Naive thymus-derived CD4-positive, alpha-beta T cell (primary cell): ENCODE results near the gene IL18BP. TPM values are rescaled to one million over a fixed set of nuclear protein-coding genes. Genes with fewer than 3 reads are reported as not detected.

Source experiments
- ATAC-seq: fragments of 150-1000 bp; cut with Tn5 transposase; 2 replicates; pipeline ENCODE4 v1.10.0; 2021; ENCODE audit warnings: mild to moderate bottlenecking, moderate library complexity
- CTCF ChIA-PET: fragments of 350-600 bp; sonication (Branson Sonifier 250); formaldehyde crosslinking; loops from one replicate; lab custom pipeline; 2021; ENCODE audit warnings: antibody characterized with exemption; lab: Charles Lee
- POLR2A ChIA-PET: fragments of 350-600 bp; sonication (Branson Sonifier 250); formaldehyde crosslinking; loops from one replicate; lab custom pipeline; 2021; ENCODE audit warnings: antibody characterized with exemption, inconsistent platforms; lab: Charles Lee
- DNase-seq, 9 donors: peaks; one replicate each; pipeline versions ENCODE4 v3.0.0 to v3.0.0-alpha.2; 2020 to 2022; ENCODE audit warnings: mixed read lengths in 1 of 9
- H3K27ac ChIP-seq: one replicate; pipeline ENCODE4 v1.7.0; 2013; ENCODE audit warnings: mild to moderate bottlenecking, low read depth, low read length, moderate library complexity
- H3K27me3 ChIP-seq, 2 donors: one replicate each; pipeline ENCODE4 v1.7.0; 2013; ENCODE audit warnings: low read length in 2 of 2, mild to moderate bottlenecking in 2 of 2, moderate library complexity in 2 of 2; ENCODE audit not compliant: control insufficient read depth in 2 of 2, insufficient read depth in 2 of 2
- H3K36me3 ChIP-seq, 3 experiments: 1 replicate in 2 of 3; 2 replicates in 1 of 3; pipeline ENCODE4 v1.7.0; 2013; ENCODE audit warnings: low read length in 3 of 3, mild to moderate bottlenecking in 3 of 3, moderate library complexity in 1 of 3; ENCODE audit not compliant: insufficient read depth in 3 of 3, control insufficient read depth in 2 of 3
- H3K4me1 ChIP-seq, 2 donors: one replicate each; pipeline ENCODE4 v1.7.0; 2013; ENCODE audit warnings: low read length in 2 of 2, mild to moderate bottlenecking in 2 of 2, moderate library complexity in 1 of 2; ENCODE audit not compliant: control insufficient read depth in 2 of 2, insufficient read depth in 2 of 2
- H3K4me3 ChIP-seq: 2 replicates; pipeline ENCODE4 v1.7.0; 2013; ENCODE audit warnings: mild to moderate bottlenecking, low read length
- H3K9me3 ChIP-seq, 3 experiments: 1 replicate in 2 of 3; 2 replicates in 1 of 3; pipeline ENCODE4 v1.7.0; 2013; ENCODE audit warnings: low read length in 3 of 3; ENCODE audit not compliant: control insufficient read depth in 2 of 3
- H3K27ac Mint-ChIP-seq, 9 donors: one replicate each; pipeline ENCODE4 v1.8.0; 2020 to 2022; ENCODE audit warnings: mixed read lengths in 9 of 9, mild to moderate bottlenecking in 8 of 9, moderate library complexity in 5 of 9, inconsistent platforms in 2 of 9
- H3K27me3 Mint-ChIP-seq, 5 donors: one replicate each; pipeline ENCODE4 v1.8.0; 2021 to 2022; ENCODE audit warnings: mixed read lengths in 5 of 5, mild to moderate bottlenecking in 1 of 5
- H3K36me3 Mint-ChIP-seq, 5 donors: one replicate each; pipeline ENCODE4 v1.8.0; 2020 to 2022; ENCODE audit warnings: mixed read lengths in 5 of 5, mild to moderate bottlenecking in 3 of 5, inconsistent platforms in 1 of 5
- H3K4me1 Mint-ChIP-seq, 7 donors: one replicate each; pipeline ENCODE4 v1.8.0; 2020 to 2022; ENCODE audit warnings: mixed read lengths in 7 of 7, mild to moderate bottlenecking in 3 of 7, inconsistent platforms in 1 of 7
- H3K4me3 Mint-ChIP-seq, 10 donors: one replicate each; pipeline ENCODE4 v1.8.0; 2020 to 2022; ENCODE audit warnings: mild to moderate bottlenecking in 10 of 10, mixed read lengths in 10 of 10, moderate library complexity in 6 of 10, inconsistent platforms in 2 of 10
- H3K9me3 Mint-ChIP-seq, 11 donors: one replicate each; pipeline ENCODE4 v1.8.0; 2020 to 2022; ENCODE audit warnings: mixed read lengths in 11 of 11, mild to moderate bottlenecking in 4 of 11, inconsistent platforms in 1 of 11, moderate library complexity in 1 of 11
- intact Hi-C, 2 donors: fragments of 100-400 bp; cut with micrococcal nuclease; formaldehyde crosslinking; loops; one replicate each; pipeline ENCODE4 v1.15.1; 2023
- polyA plus RNA-seq, 2 donors: library from polyadenylated mRNA; unstranded; fragments of 300-500 nt; fragmentation: Illumina TruSeq; gene quantifications; one replicate each; pipeline ENCODE4 v1.2.3, GENCODE V29; 2021
- total RNA-seq, 6 experiments: library from RNA in 5 of 6; stranded (reverse) in 5 of 6; gene quantifications; 1 replicate in 5 of 6; 2 replicates in 1 of 6; pipeline ENCODE4 v1.2.3 and lab custom pipeline; 2021 to 2026

The IL18BP gene
- total RNA-seq, result 10 to 100 TPM; 17.6 to 30.2 (median 23.1) TPM
- polyA plus RNA-seq, result 10 to 100 TPM; 14.4 to 15.1 TPM
- total RNA-seq (lab: John Stamatoyannopoulos, UW), result 14.5 reads per million, percentile 43 among the genes with 10 or more reads in this experiment

GRCh38 chr11:71998649-71999310, at the start of gene IL18BP:
Gene IL18BP, plus strand, starts transcription at chr11:71998909. Its CDS starts 1,076 bp downstream, at chr11:71999985.
- Mint-ChIP-seq H3K27ac (peak within 1 kb of the TSS; percentile 93 to 99 (median 97)), H3K27me3 (no peaks in the 10 kb centered on the region), H3K4me1 (peaks cover 22 to 40% (median 36%) of the 10 kb centered on the region in 7 donors), H3K36me3 (peaks cover 0 to 18% (median 9%) of the 10 kb centered on the region in 5 donors), H3K4me3 (peak within 1 kb of the TSS; percentile 88 to 99 (median 91)), H3K9me3 (no peaks in the 10 kb centered on the region)
- ATAC-seq (peak; percentile 80), DNase-seq (peak in 6 of 9 donors; percentile 31 to 51 (median 40))
- H3K27me3 ChIP-seq, result no peaks in the 10 kb centered on the region
- H3K36me3 ChIP-seq, result peaks cover 0 to 36% (median 0%) of the 10 kb centered on the region in 3 experiments
- ChIA-PET CTCF (interaction anchor here (0.7 to 0.9 kb wide), 2 partner anchors 20 to 145 kb away, joined by 3 read pairs; no protein-coding TSS in a partner anchor), POLR2A (interaction anchor here (0.6 to 2.0 kb wide), 5 partner anchors 8 to 102 kb away, joined by 3 to 11 read pairs (median 5); no protein-coding TSS in a partner anchor)
- H3K4me1 ChIP-seq, result peaks cover 14 to 19% of the 10 kb centered on the region in 2 donors
- intact Hi-C loops, result no loop called here
- peak within 1 kb of the TSS; percentile 68 for H3K4me3 ChIP-seq
- no peaks in the 10 kb centered on the region for H3K9me3 ChIP-seq
- peak within 1 kb of the TSS; percentile 64 for H3K27ac ChIP-seq

DNA sequence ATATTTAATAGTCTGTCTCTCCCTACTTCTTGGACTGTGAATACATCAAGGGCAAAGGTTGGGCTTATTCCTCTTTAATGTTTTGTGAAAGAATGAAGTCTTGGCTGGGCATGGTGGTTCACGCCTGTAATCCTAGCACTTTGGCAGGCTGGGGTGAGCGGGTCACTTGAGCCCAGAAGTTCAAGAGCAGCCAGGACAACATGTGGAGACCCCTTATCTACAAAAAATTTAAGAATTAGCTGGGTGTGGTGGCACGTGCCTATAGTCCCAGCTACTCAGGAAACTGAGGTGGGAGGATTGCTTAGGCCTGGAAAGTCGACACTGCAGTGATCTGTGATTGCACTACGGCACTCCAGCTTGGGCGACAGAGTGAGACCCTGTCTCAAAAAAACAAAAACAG, 49.7 kb upstream of the IL18BP start:
- no peak overlapping the region for H3K4me3 ChIP-seq
- Mint-ChIP-seq H3K4me3 (no peak overlapping the region), H3K36me3 (peaks cover 0 to 14% (median 0%) of the 10 kb centered on the region in 5 donors), H3K27ac (no peak overlapping the region), H3K4me1 (peaks cover 4 to 36% (median 24%) of the 10 kb centered on the region in 7 donors), H3K9me3 (no peaks in the 10 kb centered on the region), H3K27me3 (no peaks in the 10 kb centered on the region)
- intact Hi-C loops, result no loop called here
- H3K4me1 ChIP-seq, result no peaks in the 10 kb centered on the region
- no peak overlapping the region for H3K27ac ChIP-seq
- CTCF ChIA-PET, result no interaction called here
- H3K9me3 ChIP-seq, result no peaks in the 10 kb centered on the region
- DNase-seq, result no peak
- no peaks in the 10 kb centered on the region for H3K27me3 ChIP-seq
- POLR2A ChIA-PET, result no interaction called here
- no peaks in the 10 kb centered on the region for H3K36me3 ChIP-seq
- ATAC-seq, result no peak

GRCh38 chr11:71951741-71952310, 46.9 kb upstream of the IL18BP start:
- Histone ChIP-seq H3K4me1 (no peaks in the 10 kb centered on the region), H3K27ac (no peak overlapping the region), H3K36me3 (no peaks in the 10 kb centered on the region), H3K9me3 (no peaks in the 10 kb centered on the region), H3K4me3 (no peak overlapping the region), H3K27me3 (no peaks in the 10 kb centered on the region)
- ATAC-seq (no peak), DNase-seq (no peak)
- Mint-ChIP-seq H3K9me3 (no peaks in the 10 kb centered on the region), H3K4me1 (peaks cover 13 to 46% (median 33%) of the 10 kb centered on the region in 7 donors), H3K27ac (no peak overlapping the region), H3K27me3 (no peaks in the 10 kb centered on the region), H3K36me3 (peaks cover 0 to 8% (median 0%) of the 10 kb centered on the region in 5 donors), H3K4me3 (no peak overlapping the region)
- intact Hi-C loops, result no loop called here
- ChIA-PET POLR2A (no interaction called here), CTCF (interaction anchor here (0.6 kb wide), 1 partner anchor 24 kb away, joined by 6 read pairs; the partner anchor contains the start of gene XNDC1N)

DNA sequence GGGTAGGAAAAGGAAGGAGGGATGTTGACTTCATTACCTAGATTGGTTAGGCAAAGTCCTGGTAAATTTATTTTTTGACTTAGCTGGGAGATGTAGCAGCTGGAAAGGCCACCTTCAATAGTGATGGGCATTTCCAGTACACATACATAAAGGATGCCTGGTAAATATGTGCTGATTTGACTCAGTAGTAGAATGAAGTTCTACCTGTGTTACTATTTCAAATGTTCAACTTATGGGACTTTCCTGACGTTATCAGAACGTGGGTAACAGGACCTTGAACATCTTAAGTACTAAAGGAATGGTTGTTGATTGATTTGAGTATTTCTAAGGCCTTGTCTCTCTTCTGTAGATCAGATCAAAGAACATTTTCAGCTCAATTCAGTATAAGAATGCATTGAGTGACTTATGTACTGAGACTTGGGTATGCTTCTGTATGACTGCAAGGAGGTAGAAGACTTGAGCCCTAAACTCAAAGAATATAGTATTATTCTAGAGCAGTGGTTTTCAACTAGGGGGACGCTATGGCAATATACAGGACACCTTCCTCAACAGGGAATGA, 42.7 kb upstream of the IL18BP start:
- Histone ChIP-seq H3K4me3 (no peak overlapping the region), H3K27me3 (no peaks in the 10 kb centered on the region), H3K36me3 (peaks cover 0 to 12% (median 4%) of the 10 kb centered on the region in 3 experiments), H3K9me3 (no peaks in the 10 kb centered on the region), H3K27ac (no peak overlapping the region), H3K4me1 (no peaks in the 10 kb centered on the region)
- Mint-ChIP-seq H3K4me3 (no peak overlapping the region), H3K9me3 (peaks cover 0 to 2% (median 0%) of the 10 kb centered on the region in 11 donors), H3K27me3 (no peaks in the 10 kb centered on the region), H3K4me1 (peaks cover 9 to 43% (median 33%) of the 10 kb centered on the region in 7 donors), H3K36me3 (peaks cover 6 to 11% (median 7%) of the 10 kb centered on the region in 5 donors), H3K27ac (peak overlapping the region in 2 of 9 donors; percentile 22 to 46)
- ChIA-PET POLR2A (interaction anchor here (1.0 kb wide), 1 partner anchor 27 kb away, joined by 5 read pairs; the partner anchor contains the start of genes RNF121 and XNDC1N), CTCF (interaction anchor here (1.8 kb wide), 1 partner anchor 22 kb away, joined by 6 read pairs; no protein-coding TSS in a partner anchor)
- intact Hi-C loops, result no loop called here
- no peak for ATAC-seq
- DNase-seq, result no peak

GRCh38 chr11:71962428-71963038, 36.2 kb upstream of the IL18BP start:
- Histone ChIP-seq H3K4me3 (no peak overlapping the region), H3K36me3 (peaks cover 0 to 31% (median 4%) of the 10 kb centered on the region in 3 experiments), H3K27me3 (no peaks in the 10 kb centered on the region), H3K4me1 (no peaks in the 10 kb centered on the region), H3K27ac (no peak overlapping the region), H3K9me3 (no peaks in the 10 kb centered on the region)
- ATAC-seq, result peak; percentile 22
- ChIA-PET POLR2A (no interaction called here), CTCF (no interaction called here)
- no peak overlapping the region for H3K4me3 Mint-ChIP-seq
- peak overlapping the region in 4 of 9 donors; percentile 10 to 59 (median 34) for H3K27ac Mint-ChIP-seq
- peaks cover 0 to 2% (median 0%) of the 10 kb centered on the region in 11 donors for H3K9me3 Mint-ChIP-seq
- intact Hi-C loops, result no loop called here
- H3K36me3 Mint-ChIP-seq, result peaks cover 9 to 27% (median 20%) of the 10 kb centered on the region in 5 donors
- peaks cover 0 to 10% (median 1%) of the 10 kb centered on the region in 7 donors for H3K4me1 Mint-ChIP-seq
- H3K27me3 Mint-ChIP-seq, result no peaks in the 10 kb centered on the region
- DNase-seq, result no peak

DNA sequence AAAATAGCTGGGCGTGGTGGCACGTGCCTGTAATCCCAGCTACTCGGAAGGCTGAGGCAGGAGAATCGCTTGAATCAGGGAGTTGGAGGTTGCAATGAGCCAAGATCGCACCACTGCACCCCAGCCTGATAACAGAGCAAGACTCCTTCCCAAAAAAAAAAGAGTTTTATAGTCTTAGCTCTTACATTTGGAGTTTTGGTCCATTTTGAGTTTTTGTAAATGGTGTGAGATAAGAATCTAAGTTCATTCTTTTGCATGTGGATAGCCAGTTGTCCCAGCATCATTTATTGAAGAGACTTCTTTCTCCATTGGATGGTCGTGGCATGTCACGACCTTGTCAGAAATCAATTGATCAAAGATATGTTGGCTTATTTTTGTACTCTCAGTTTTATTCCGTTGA, 35.2 kb upstream of the IL18BP start:
- Mint-ChIP-seq H3K27ac (no peak overlapping the region), H3K9me3 (peaks cover 0 to 2% (median 0%) of the 10 kb centered on the region in 11 donors), H3K27me3 (no peaks in the 10 kb centered on the region), H3K36me3 (peaks cover 13 to 32% (median 23%) of the 10 kb centered on the region in 5 donors), H3K4me1 (peaks cover 0 to 6% (median 0%) of the 10 kb centered on the region in 7 donors), H3K4me3 (no peak overlapping the region)
- DNase-seq (no peak), ATAC-seq (no peak)
- H3K36me3 ChIP-seq, result peaks cover 0 to 31% (median 4%) of the 10 kb centered on the region in 3 experiments
- H3K27me3 ChIP-seq, result no peaks in the 10 kb centered on the region
- H3K9me3 ChIP-seq, result no peaks in the 10 kb centered on the region
- CTCF ChIA-PET, result interaction anchor here (0.6 to 0.7 kb wide), 2 partner anchors 31 to 48 kb away, joined by 3 to 4 read pairs; no protein-coding TSS in a partner anchor
- intact Hi-C loops, result no loop called here
- H3K4me1 ChIP-seq, result no peaks in the 10 kb centered on the region
- no peak overlapping the region for H3K4me3 ChIP-seq
- H3K27ac ChIP-seq, result no peak overlapping the region
- POLR2A ChIA-PET, result no interaction called here
